ENCODE results near the gene SRD5A1. TPM values are rescaled to one million over a fixed set of nuclear protein-coding genes. Genes with fewer than 3 reads are reported as not detected.

SRD5A1 gene
- total RNA-seq, 1 experiment from 2014 or later: 29.9 TPM

DNA sequence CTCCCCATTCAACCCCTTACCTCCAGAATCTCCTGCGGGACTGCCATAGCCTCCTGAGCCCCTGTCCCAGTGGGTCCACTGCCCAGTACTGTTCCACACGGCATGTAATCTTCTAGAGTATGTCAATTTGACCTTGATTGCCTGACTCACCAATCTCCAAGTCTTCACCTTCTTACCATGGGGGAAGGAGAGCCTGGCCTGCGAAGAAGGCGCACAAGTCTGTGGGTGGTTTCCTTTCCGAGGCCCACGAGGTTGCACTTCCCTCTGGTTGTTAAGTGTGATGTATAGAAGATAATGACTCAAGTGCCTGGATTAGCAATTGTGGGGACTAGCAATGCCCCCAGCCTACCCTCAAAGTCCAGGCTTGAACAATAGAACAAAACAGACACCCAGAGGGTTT, 71.8 kb downstream of the SRD5A1 start:
- Histone ChIP-seq H2AFZ (ENCODE audit: low read length) (no peak overlapping the region), H4K91ac (ENCODE audit: insufficient read length, low read depth, low read length) (no peak overlapping the region), H4K20me1 (ENCODE audit: control insufficient read depth, insufficient read depth, insufficient read length) (no peaks in the 10 kb centered on the region), H3K4ac (ENCODE audit: low read depth, low read length) (no peak overlapping the region), H3K23ac (ENCODE audit: insufficient read length, low read depth, low read length) (no peak overlapping the region), H3K14ac (ENCODE audit: insufficient read depth, low read length) (no peak overlapping the region), H3K9ac (ENCODE audit: extremely low read depth, insufficient read length, low read length) (no peak overlapping the region), H2AK5ac (ENCODE audit: insufficient read length, low read length) (no peak overlapping the region), H2BK120ac (ENCODE audit: low read depth, low read length, poor library complexity, severe bottlenecking) (no peak overlapping the region), H3K27ac (ENCODE audit: insufficient read length, low read depth, low read length) (no peak overlapping the region), H2BK20ac (ENCODE audit: low read depth, low read length, poor library complexity, severe bottlenecking) (no peak overlapping the region), H3K79me2 (ENCODE audit: insufficient read depth, low read length) (no peaks in the 10 kb centered on the region), H4K8ac (replicated peaks; ENCODE audit: insufficient read length, low read depth, low read length) (no peak overlapping the region), H2BK12ac (ENCODE audit: insufficient read length, low read depth, low read length) (no peak overlapping the region), H3T11ph (ENCODE audit: low read length) (no peak overlapping the region), H3K79me1 (ENCODE audit: insufficient read depth, low read depth, low read length, poor library complexity, severe bottlenecking) (no peaks in the 10 kb centered on the region), H3K23me2 (ENCODE audit: insufficient read length, low read depth, low read length, poor library complexity, severe bottlenecking) (peaks cover 2% of the 10 kb centered on the region), H3K4me2 (ENCODE audit: insufficient read depth, insufficient read length, low read length) (no peak overlapping the region), H3K4me1 (ENCODE audit: insufficient read depth, low read length) (peaks cover 7% of the 10 kb centered on the region; the same call in 1 of the 2 replicates), H2BK15ac (ENCODE audit: low read depth, low read length) (no peak overlapping the region), H3K18ac (ENCODE audit: insufficient read length, low read depth, low read length) (no peak overlapping the region), H4K5ac (ENCODE audit: insufficient read length, low read depth, low read length) (no peak overlapping the region), H3K27me3 (ENCODE audit: insufficient read depth, low read length) (no peaks in the 10 kb centered on the region), H3K9me3 (ENCODE audit: control insufficient read depth, low read depth, low read length) (no peaks in the 10 kb centered on the region), H2BK5ac (ENCODE audit: insufficient read length, low read length) (no peak overlapping the region), H3K56ac (ENCODE audit: insufficient read length, low read depth, low read length) (no peak overlapping the region)
- Mint-ChIP-seq H3K27ac (no peak overlapping the region), H3K27me3 (ENCODE audit: low read depth) (peaks cover 4% of the 10 kb centered on the region), H3K4me1 (peaks cover 20 to 22% of the 10 kb centered on the region in 2 experiments), H3K36me3 (ENCODE audit: insufficient read depth in 1 of 3, low read depth in 3 of 3) (no peaks in the 10 kb centered on the region; a peak in 1 of 7 replicates), H3K9me3 (no peaks in the 10 kb centered on the region), H3K4me3 (no peak overlapping the region)
- no peak for DNase-seq
- TF ChIP-seq CTCF (conservative IDR thresholded peaks at IDR 0.05): no peak
- WGBS (ENCODE audit: extremely low coverage, insufficient read length, low lambda C conversion rate): no CpG with 5 or more reads among the region's 6 CpGs

Measured in H9 (cell line).